DMS114 treated with DMSO at 0.1 percent for 48 hours (cell line): Measurements from ENCODE around the gene KIF3C.
"Not testable (repeated sequence)": the region's sequence is repeated elsewhere in the genome, so short reads cannot be mapped to it uniquely, and the experiment has no call there.

Source experiments
- DNase-seq: peaks from one replicate; lab custom pipeline; 2025; ENCODE audit not compliant: unreplicated experiment; lab: John Stamatoyannopoulos, UW

Gene KIF3C

GRCh38 chr2:25999406-25999805, 17.1 kb upstream of the KIF3C start:
- DNase-seq: not testable (repeated sequence)

DNA sequence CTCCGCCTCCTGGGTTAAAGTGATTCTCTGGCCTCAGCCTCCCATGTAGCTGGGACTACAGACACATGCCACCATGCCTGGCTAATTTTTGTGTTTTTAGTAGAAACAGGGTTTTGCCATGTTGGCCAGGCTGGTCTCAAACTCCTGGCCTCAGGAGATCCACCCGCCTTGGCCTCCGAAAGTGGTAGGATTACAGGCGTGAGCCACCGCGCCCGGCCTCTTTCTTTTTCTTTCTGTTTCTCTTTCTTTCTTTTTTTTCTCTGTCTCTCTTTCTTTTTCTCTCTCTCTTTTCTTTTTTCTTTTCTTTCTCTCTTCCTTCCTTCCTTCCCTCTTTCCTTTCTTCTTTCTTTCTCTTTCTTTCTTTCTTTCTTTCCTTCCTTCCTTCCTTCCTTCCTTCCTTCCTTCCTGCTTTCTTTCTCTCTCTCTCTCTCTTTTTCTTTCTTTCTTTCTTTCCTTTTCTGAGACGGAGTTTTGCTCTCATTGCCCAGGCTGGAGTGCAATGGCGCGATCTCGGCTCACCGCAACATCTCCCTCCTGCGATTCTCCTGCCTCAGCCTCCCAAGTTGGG, 16.6 kb upstream of the KIF3C start:
- not testable (repeated sequence) for DNase-seq

GRCh38 chr2:25996844-25997243, 14.5 kb upstream of the KIF3C start:
- DNase-seq: no peak

DNA sequence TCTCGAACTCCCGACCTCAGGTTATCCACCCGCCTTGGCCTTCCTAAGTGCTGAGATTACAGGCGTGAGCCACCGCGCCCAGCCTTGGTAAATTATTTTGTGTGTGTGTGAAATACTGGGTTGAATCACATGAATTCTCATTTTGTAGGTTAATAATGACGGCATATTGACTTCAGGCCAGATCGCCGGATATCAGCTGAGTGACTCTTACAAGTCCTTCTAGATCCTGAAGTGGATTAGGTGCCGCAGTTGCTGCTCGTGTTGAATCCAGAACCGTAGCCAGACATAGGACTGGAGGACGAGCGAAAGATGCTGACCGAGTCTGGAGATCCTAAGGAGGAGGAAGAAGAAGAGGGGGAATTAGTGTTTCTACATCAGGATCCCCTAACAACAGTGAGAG, 12.2 kb upstream of the KIF3C start:
- no peak for DNase-seq

GRCh38 chr2:25993049-25993448, 10.8 kb upstream of the KIF3C start:
- DNase-seq: no peak

- DNase-seq: no peak
Measured at GRCh38 chr2:25992556-25992955, 10.3 kb upstream of the KIF3C start.

DNA sequence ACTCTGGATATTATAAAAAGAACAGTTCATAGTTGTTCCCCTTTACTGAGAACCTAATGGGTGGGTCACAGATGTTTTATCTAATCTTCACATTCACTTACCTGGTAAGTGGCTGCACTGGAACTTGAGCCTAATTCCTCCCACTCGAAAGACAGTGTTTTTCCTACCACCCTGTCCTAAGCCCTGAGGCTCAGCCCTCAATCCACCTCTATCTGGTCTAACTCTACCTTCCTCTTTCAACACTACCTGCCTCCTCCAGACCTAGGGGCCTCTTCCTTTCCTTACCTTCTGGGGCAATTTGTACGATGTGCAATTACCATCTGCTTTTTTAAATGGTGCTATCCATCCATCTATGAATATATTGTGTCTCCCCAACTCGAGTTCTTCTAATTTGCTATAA, 9.7 kb upstream of the KIF3C start:
- no peak for DNase-seq

DNA sequence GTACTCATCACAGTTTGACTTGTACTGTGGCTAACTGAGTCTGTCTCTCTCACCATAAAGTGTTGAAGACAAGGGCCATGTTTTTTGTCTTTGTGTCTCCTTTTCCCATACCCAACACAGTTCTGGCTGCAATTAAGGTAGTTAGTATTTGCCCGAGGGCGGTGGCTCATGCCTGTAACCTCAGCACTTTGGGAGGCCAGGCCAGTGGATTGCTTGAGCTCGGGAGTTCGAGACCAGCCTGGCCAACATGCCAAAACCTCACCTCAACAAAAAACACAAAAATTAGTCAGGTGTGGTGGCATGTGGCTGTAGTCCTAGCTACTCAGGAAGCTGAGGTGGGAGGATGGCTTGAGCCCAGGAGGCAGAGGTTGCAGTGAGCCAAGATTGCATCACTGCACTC, 6.9 kb upstream of the KIF3C start:
- no peak for DNase-seq

- DNase-seq: no peak
Measured at GRCh38 chr2:25988134-25988533, 5.8 kb upstream of the KIF3C start.

DNA sequence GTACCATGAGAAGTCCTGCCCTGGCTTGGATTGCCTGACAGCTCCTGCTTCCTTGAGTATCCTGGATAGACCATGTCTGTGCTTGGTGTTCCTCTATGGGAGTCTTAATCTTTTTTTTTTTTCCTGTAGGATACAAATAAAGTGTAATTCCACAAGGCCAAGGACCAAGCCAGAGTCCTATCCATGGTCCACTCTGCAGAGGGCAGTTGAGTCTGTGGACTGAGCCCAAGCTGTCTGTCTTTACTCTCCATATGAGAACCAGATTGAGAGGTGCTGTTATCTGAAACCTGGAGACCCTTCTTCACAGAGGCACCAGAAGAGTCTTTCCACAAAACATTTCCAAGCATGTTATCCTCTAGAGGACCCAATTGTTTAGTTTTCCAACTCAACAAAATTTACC, 1.4 kb upstream of the KIF3C start:
- no peak for DNase-seq

DNA sequence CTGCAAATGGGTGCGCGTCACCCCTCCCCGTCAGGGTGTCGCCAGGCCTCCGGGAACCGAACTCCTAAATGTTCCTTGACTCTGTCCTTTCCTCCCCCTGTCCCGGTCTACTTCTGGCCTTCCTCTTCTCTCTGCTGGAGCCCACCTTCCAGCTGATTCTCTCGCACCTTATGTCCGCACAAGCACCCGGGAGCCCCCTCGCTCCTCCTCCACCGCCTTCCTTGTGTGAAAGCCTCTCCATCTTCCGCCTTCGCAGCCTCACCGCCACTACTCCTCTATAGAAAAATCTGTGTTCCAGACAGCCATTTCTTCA, 627 bp upstream of the KIF3C start:
- DNase-seq: no peak

DNA sequence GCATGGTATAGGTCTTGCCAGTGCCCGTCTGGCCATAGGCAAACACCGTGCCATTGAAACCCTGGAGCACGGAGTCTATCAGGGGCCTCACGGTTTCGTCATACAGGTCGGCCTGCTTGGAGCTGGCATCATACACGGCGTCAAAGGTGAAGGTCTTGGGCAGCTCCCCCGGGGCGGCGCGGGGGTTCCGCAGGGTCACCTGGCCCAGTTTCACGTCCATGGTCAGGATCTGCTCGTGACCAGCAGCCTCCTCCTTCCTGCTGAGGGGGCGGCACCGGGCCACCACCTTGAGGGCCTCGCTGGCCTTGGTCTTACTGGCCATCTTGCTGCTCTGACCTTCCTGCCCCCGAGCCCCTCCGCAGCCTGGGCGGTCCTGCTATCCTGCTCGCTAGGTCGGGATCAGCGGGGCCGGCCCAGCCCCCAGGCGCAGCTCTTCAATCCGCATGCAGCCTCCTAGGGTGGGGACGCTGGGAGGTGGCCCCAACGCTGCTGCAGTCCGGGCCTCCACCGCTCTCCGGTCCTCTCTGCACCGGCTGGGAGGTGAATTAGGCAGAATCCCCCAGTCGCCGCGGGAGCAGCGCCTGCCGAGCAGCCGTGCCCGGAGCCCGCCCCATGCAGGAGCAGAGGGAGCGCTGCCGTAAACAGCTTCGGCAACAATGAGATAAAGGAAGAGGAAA, 563 bp downstream of the KIF3C start:
- DNase-seq: no peak

- no peak for DNase-seq
Measured at GRCh38 chr2:25980951-25981350, 1.3 kb downstream of the KIF3C start.

GRCh38 chr2:25980076-25980887, 2.0 kb downstream of the KIF3C start:
- no peak for DNase-seq

DNA sequence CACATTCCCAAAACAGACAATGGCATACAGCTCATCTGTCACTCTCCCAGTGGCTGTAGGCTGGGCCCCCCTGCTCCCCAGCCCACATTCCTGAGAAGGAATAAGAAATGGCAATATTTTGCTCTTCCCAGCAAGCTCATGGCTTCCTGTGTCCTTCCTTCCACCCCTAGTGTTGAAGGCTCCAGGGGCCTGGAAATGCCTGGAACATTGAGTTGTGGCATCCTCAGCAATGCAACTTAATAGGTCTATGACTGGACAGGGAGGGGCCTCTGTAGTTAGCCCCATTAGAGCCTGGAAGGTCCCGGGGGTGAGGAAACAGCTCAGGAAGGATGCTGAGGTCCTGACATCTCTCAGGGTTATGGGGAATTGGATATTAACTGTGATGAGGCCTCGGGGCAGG, 3.3 kb downstream of the KIF3C start:
- no peak for DNase-seq

DNA sequence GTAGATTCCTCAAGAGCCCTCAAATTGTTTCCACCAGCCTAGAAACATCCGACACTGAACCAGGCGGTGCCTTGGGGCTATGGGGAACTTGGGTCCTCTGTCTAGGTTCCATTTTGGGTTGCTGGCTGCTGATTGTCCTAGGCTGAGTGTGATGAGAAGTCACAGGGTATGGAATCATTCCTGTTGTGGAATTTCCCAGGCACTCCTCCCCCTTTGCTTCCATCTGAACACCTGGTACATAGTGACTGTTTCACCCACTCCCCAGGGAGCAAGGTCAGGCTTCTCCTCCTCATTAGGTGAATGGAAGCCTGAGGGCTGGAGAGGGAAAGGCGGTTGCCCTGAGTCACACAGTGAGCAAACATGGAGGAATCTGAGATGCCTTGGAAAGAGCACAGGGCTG, 4.5 kb downstream of the KIF3C start:
- DNase-seq: no peak

DNA sequence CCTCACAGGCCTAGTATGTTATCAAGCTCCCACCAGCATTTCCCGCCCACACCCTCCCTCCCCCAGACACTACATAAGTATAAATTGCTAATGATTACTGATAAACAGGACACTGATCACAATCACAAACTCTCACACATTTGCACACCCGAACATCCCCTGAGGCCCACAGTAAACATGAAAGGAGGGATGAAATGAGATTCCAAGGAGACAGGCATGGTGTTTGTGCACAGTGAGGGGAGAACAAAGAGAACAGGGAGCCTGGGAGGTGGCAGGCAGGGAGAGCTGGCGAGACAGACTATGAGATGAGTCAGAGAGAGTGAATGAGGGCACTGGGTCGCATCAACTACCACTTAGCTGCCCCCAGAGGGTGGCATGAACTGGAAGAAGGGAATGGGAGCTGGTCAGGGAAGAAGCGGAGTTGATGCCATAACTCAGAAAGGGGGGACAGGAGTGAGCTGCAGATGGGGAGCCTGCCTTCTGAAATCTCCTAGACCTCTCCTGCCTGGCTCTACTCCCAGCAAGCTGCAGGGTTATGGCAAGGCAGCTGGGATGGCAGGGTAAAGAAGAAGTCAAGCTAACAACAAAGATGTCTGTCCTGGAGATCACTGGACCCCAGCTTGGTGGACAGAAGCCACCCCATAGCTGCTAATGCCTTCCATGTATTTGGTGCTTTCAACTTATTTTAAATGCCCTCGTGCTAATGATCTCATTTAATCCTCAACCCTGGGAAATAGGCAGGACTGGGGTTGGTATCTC, 5.1 kb downstream of the KIF3C start:
- no peak for DNase-seq

DNA sequence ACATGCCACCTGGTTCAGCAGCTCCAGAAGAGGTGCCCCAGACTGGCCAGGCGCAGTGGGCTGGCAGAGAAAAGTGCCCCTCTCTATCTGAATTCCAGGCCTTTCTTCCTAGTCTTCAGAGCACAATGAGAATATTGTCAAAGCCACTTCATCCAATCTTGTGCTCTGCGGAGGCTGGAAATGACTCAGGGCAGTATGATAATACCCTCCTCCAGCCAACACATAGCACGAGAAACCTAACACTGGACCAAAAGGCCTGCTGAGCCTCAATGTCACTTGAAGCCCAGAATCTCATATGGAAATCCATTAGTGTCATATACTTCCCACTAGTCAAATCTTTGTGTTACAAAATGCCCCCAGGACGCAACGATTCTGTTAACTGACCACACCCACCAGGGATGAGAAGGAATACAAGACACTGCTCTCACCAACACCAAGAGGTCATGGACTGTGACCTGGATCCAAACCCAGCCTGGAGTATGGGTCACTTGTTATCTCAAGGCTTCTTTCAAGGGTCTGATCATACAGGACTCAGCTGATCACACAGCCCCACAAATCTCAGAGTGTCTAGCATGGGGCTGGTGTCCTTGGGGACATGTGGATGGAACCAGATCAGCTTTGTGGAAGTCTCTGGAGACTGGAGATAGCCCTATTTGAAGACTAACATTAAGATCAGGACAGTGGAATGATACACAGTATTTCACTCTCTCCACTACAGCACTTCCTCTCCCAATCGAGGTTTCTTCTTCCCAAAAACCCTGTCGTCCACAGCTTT, 10.1 kb downstream of the KIF3C start:
- DNase-seq: no peak

DNA sequence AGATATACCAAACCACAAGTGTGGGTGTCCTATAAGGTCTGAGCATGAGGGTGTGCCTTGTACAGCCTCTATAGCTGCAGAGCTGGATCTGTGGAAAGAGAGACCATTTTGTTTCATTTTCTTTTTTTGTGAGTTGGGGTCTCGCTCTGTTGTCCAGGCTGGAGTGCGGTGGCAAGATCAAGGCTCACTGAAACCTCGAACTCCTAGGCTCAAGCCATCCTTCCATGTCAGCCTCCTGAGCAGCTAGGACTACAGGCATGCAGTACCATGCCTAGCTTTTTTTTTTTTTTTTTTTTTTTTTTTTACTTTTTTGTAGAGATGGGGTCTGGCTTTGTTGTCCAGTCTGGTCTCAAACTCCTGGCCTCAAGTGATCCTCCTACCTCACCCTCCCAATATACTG, 10.7 kb downstream of the KIF3C start:
- DNase-seq: no peak

DNA sequence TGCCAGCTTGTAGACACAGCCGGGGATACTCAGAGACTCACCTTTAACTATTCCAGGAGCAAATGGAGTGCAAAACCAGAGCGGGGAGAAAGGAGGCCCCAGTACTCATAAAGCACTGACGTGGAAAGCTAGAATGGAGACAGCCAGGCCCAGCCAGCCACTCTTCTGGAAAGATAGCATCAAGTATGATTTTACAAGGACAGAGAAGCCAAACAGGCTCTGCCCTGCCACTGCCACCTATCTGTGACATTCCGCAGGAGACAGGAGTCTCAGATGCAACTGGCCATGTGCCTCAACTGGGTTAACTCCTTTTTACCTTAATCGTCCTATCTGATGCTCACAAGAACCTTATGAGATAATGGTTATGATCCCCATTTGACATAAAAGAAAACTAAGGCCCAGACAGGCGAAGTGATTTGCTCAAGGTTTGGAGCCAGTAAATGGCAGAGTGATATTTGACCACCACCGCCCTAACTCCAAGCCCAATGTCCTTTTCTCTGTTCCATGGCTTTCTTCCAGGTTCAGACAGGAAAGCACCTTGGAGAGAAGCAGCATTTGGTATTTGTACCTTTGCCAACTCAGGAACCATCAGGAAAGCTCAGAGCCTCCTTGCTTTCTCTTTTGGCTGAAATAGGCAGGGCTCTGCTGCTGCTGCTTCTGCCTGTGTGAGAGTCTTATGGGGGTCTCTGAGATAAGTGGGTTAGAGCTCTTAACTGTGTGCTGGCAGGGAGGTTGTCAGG, 15.6 kb downstream of the KIF3C start:
- no peak for DNase-seq
